GM19463 (cell line): ENCODE results near the gene PPM1D.
"Not testable (repeated sequence)": the region's sequence is repeated elsewhere in the genome, so short reads cannot be mapped to it uniquely, and the experiment has no call there.

ENCODE experiments used
- ATAC-seq: cut with Tn5 transposase; IDR thresholded peaks from one replicate; pipeline ENCODE4 v1.9.1; 2021; ENCODE audit warnings: mild to moderate bottlenecking, moderate library complexity; ENCODE audit not compliant: unreplicated experiment

PPM1D gene

GRCh38 chr17:60664022-60664421, 64.0 kb downstream of the PPM1D start:
- ATAC-seq: no peak

- no peak for ATAC-seq
Measured at GRCh38 chr17:60665602-60666001, 65.6 kb downstream of the PPM1D start.

GRCh38 chr17:60668741-60669140, 68.7 kb downstream of the PPM1D start:
- not testable (repeated sequence) for ATAC-seq

- ATAC-seq: no peak
Measured at GRCh38 chr17:60671482-60671881, 71.5 kb downstream of the PPM1D start.

- not testable (repeated sequence) for ATAC-seq
Measured at GRCh38 chr17:60674637-60675036, 74.6 kb downstream of the PPM1D start.

- no peak for ATAC-seq
Measured at GRCh38 chr17:60675997-60676396, 76.0 kb downstream of the PPM1D start.

GRCh38 chr17:60676758-60677307, 76.8 kb downstream of the PPM1D start:
- no peak for ATAC-seq

GRCh38 chr17:60677308-60678117, 77.5 kb downstream of the PPM1D start, which contains the start of gene BCAS3:
TSS of gene BCAS3 (plus strand) at chr17:60677851.
- peak; percentile 94 for ATAC-seq

GRCh38 chr17:60678118-60678444, 78.1 kb downstream of the PPM1D start:
- no peak for ATAC-seq

- ATAC-seq: no peak
Measured at GRCh38 chr17:60679287-60679686, 79.3 kb downstream of the PPM1D start.

GRCh38 chr17:60680754-60681153, 80.8 kb downstream of the PPM1D start:
- ATAC-seq: no peak

GRCh38 chr17:60685437-60685836, 85.4 kb downstream of the PPM1D start:
- ATAC-seq: no peak

- no peak for ATAC-seq
Measured at GRCh38 chr17:60695960-60696359, 96.0 kb downstream of the PPM1D start.

- ATAC-seq: no peak
Measured at GRCh38 chr17:60699090-60699489, 99.1 kb downstream of the PPM1D start.

- ATAC-seq: no peak
Measured at GRCh38 chr17:60704170-60704569, 104.2 kb downstream of the PPM1D start.

GRCh38 chr17:60712675-60713074, 112.7 kb downstream of the PPM1D start:
- ATAC-seq: no peak

- no peak for ATAC-seq
Measured at GRCh38 chr17:60713608-60714007, 113.6 kb downstream of the PPM1D start.
